Middle frontal gyrus (tissue), 1 donor: ENCODE measurements around the gene NDRG4.

Experiments
- DNase-seq: peaks from one replicate; pipeline ENCODE4 v3.0.0-alpha.2; 2015; ENCODE audit warnings: low spot score; ENCODE audit errors: extremely low spot score

The NDRG4 gene

DNA sequence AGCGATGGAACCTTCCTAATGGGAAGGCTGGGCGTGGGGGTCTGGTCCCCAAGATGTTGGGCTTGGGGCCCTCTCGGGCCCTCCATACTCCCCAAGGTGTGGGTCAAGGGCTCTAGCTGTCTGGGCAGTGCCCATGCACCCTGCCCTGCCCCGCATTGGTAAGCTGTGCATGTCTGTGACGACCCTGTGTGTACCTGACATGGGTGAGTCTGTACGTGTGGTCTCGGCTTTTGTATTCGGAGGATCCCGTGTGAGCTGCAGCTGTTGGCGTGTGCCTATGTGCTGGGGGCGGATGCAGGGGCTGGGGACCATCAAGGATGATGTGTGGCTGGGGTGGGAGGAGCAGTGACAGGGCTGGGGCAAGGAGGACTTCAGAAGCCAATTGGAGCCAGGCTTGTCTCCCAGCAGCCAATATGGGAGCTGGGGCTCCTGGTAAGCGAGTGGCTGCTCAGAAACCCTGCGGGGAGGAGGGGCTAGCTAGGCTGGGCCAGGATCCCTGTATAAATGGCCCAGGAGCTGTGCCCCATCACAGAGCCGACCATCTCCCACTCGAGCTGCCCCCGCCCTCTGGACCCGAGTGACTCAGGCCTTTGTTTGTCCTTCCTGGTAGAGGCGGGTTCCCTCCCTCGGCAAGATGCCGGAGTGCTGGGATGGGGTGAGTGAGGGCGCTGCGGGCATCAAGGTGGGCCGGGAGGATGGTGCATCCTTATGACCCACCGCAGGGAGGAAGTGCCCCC, at the start of gene NDRG4:
Gene NDRG4, plus strand, starts transcription at position 529 of the 737 bp plus-strand sequence. Its CDS starts 106 bp downstream, at position 635.
- peak; percentile 91 for DNase-seq

DNA sequence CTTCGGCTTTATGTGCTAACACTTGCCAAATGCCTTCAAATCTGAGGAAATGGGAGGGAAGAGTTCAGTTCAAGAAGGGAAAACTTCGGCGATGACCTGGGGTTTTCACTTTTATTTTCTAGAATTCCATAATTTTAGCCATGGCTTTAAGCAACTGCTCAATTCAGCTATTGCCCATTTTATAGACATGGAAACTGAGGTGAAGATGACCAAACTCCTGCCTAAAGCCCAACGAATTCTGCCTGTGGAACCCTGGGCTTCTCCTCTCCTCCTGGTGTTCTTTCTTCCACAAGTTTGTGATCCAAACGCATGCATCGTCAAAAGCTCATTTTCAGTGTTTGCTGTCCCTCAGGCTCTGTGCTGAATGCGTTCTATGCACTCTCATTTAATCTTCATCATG, 49.4 kb upstream of the NDRG4 start:
- no peak for DNase-seq

DNA sequence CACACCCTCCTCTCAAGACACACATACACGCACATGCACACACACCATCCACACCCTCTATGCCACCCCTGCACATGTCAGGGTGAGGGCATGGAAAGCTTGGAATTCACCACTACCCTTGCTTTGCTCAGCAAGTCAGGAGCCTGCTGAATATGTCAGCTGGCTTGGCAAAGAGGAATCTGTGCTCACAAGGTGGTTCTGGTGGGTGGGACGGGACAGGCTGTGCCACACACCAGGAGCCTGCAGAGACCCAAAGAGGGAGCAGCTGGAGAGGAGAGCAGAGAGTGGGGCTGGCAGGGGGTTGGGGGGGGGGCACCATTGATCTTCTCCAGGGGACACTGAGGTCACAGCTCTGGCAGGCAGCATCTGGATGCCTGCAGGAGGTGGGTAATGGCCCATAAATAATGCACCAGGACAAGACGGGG, 48.7 kb upstream of the NDRG4 start:
- DNase-seq = no peak

DNA sequence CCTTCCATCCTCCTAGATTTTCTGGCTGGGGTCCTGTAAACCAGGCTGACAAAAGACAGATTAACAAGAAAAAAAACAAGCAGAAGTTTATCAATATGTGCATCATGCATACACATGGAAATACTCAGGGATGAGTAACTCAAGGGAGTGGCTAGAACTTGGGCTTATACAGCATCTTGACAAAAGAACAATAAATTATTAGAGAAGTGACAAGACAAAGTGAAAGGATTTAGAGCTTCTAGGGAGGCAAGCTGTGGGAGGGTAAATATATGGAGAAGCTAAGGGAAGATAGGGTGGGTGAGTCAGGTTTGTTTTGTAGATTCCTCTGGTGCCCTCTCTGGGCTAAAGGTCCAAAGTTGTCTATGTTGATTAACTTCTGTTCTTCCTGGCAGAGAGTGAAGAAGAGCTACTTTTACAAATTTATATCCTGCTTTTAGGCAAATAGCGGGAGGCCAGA, 48.0 kb upstream of the NDRG4 start:
- no peak for DNase-seq

DNA sequence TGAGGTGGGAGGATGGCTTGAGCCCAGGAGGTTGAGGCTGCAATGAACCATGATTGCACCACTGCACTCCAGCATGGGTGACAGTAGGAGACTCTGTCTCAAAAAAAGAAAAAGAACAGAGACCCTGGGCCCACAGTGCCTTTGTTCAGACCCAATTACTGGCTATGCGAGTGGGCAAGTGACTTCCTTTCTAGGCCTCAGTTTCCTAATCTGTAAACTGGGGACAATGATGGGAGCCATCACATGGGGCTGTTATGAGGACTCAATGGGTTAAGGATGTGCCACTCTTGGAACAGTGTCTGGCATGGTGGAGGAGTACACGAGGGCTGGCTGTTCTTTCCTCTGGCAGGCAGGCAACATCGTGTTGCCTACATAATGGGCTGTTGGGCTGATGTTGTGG, 47.3 kb upstream of the NDRG4 start:
- no peak for DNase-seq

DNA sequence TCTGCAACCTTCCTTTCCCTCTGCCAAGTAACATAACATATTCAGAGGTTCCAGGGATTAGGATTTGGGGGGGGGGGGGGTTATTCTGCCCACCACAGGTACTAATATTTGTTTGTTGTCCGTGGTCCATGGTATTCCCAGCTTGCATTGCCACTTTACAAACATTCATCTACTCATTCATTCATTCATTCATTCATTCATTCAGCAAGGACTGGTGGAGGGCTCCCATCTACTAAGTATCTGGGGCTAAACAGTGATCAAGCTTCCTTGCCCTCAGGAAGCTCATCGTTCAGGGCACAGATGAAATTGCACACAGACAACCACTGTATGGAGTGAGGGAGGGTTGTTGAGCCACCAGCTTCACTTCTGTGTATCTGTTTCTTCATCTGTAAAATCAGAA, 45.8 kb upstream of the NDRG4 start:
- DNase-seq = no peak

- DNase-seq = no peak
Observed at GRCh38 chr16:58454856-58455255, 45.1 kb upstream of the NDRG4 start.

DNA sequence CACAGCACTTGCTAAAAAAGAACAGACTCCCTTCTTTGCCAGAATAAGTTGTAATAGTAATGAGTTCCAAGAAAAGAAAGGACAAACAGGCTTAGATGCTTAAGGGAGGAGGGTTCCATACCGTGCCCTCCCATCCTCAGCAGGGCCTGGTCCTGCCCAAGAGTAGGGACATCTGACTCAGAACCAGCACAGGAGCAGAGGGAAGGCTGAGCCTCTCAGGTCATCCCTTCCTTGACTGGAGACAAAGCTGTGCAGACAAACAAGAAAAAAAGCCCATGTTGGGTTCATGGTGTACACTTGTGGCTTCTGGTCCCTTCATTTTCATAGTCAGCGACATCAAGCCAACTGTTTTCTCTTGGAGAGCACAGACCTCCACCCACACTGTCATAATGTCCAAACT, 44.2 kb upstream of the NDRG4 start:
- DNase-seq = no peak

DNA sequence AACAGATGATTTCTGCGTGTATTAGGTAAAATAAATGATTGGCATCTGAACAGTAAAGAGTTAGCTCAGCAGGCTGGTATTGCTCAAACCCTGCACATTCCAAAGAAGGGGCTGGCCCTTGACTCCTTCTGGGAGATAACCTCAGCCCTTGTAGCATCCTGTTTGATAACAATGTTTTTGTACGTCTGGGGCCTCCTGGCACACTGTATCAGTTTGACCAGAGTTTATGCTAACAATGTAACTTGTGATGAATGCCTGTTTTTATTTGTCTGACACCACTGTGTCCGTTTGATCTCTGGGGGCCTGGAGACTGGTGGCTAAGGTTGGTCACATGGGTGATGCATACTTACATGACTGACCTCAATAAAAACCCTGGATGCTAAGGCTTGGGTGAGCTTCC, 43.8 kb upstream of the NDRG4 start:
- no peak for DNase-seq

GRCh38 chr16:58458606-58459343, 41.2 kb upstream of the NDRG4 start:
- no peak for DNase-seq

- DNase-seq = no peak
Observed at GRCh38 chr16:58459344-58460218, 40.4 kb upstream of the NDRG4 start.

DNA sequence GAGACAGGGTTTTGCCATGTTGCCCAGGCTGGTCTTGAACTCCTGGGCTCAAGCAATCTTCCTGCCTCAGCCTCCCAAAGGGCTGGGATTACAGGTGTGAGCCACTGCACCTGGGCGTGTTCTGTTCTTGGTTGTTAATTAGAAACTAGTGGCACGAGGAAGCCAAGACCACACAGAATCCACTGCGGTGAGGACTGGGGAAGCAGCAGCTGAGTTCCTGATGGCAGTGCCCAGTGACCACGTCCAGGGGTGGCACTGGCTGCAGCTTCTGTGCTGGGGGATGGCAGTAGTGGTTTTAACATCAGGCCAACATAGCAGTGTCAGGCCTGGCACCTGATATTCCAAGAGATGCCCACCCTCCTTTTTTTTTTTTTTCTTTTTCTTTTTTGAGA, 39.7 kb upstream of the NDRG4 start:
- DNase-seq = no peak

GRCh38 chr16:58461056-58461455, 38.9 kb upstream of the NDRG4 start:
- no peak for DNase-seq

- no peak for DNase-seq
Observed at GRCh38 chr16:58461640-58462039, 38.3 kb upstream of the NDRG4 start.

DNA sequence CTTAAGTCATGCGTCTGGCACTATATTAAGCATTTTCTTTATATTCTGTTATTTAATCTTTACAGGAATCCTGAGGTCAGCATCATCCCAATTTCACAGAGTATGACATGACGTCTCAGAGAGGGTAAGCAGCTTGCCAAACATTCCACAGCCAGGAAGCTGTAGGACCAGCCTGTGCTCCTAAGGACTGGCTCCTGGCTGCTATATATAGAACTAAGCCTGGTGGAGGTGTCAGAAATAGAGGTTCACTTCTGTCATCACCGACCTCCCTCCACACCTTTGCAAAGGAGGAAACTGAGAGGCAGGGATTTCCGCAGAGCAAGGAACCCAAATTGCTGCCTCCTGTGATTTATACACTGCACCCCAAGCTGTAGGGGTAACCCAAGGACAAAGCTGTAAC, 37.9 kb upstream of the NDRG4 start:
- DNase-seq = no peak

DNA sequence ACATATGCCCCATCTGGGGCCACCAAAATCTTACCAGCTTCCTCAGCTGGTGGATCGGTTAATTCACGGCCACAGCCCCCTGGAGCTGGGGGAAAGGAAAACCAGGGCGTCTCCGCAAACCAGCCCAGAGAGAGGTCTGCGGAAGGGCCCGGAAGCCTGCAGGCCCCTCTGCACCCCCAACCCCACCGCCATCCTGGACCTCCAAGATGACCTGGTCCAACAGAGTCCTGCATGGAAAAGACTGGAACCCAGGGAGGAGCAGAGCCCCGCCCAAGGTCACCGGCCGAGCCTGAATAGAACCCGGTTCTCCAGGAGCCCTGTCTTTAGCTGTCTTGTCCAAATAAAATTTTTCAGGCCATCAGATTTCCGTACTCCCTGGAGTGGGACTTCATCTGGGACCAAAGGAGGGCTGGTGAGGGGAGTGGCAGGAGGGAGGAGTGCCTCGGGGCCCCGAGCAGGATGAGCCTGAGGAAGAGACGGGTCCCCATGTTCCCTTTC, 37.4 kb upstream of the NDRG4 start:
- DNase-seq = no peak

GRCh38 chr16:58462997-58463941, 36.7 kb upstream of the NDRG4 start:
- no peak for DNase-seq

GRCh38 chr16:58464047-58464915, 35.7 kb upstream of the NDRG4 start:
- DNase-seq = no peak

DNA sequence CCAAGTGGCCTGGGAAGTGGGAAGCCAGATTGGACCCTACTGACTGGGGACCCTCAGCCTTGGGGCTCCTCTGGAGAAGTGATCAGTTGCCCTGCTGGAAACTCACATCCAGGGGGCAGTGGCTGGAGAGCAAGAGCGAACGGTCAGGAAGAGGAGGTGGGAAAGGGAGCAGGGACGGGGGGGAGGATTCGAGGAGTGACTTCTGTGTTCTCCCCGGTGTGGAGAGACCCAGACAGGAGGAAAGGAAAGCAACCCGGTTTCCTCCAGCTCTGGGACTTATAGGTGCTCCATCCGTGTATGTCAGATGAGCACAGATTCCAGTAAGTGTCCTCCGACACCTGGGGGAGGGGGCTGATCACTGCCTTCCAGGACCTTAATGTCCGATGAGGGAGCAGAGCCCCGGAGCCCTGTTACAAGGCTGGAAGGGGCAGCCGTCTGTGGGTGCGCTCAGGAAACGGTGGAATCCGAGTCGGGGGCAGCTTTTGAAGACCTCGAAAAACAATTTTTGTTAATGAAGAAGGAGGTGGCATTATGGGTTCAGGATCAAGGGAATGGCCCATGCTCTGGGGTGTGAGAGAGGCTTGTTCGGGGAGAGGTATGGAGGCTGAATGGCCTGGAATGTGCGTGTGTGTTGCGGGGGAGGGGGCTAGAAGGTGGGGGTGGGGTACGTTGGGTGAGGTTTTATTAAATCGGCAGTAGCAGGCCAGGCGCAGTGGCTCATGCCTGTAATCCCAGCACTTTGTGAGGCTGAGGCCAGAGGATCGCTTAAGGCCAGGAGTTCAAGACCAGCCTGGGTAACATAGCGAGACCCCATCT, 34.8 kb upstream of the NDRG4 start:
- DNase-seq = no peak
